Measurements from ENCODE around the gene TENM3.

The TENM3 gene

GRCh38 chr4:182806259-182807252 is 563.4 kb downstream of the TENM3 start (continued):
- TF ChIP-seq, protein P1, sequence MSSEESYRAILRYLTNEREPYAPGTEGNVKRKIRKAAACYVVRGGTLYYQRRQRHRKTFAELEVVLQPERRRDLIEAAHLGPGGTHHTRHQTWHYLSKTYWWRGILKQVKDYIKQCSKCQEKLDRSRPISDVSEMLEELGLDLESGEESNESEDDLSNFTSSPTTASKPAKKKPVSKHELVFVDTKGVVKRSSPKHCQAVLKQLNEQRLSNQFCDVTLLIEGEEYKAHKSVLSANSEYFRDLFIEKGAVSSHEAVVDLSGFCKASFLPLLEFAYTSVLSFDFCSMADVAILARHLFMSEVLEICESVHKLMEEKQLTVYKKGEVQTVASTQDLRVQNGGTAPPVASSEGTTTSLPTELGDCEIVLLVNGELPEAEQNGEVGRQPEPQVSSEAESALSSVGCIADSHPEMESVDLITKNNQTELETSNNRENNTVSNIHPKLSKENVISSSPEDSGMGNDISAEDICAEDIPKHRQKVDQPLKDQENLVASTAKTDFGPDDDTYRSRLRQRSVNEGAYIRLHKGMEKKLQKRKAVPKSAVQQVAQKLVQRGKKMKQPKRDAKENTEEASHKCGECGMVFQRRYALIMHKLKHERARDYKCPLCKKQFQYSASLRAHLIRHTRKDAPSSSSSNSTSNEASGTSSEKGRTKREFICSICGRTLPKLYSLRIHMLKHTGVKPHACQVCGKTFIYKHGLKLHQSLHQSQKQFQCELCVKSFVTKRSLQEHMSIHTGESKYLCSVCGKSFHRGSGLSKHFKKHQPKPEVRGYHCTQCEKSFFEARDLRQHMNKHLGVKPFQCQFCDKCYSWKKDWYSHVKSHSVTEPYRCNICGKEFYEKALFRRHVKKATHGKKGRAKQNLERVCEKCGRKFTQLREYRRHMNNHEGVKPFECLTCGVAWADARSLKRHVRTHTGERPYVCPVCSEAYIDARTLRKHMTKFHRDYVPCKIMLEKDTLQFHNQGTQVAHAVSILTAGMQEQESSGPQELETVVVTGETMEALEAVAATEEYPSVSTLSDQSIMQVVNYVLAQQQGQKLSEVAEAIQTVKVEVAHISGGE (tag by site-specific recombination; conservative IDR thresholded peaks at IDR 0.05; ENCODE audit: low read depth): no peak
- TF ChIP-seq HOXD13 (CRISPR knock-in tag; IDR thresholded peaks at IDR 0.05; ENCODE audit: borderline replicate concordance): no peak
- TF ChIP-seq EGR2 (tag by site-specific recombination; IDR thresholded peaks at IDR 0.05; ENCODE audit: low read depth): no peak
- peak; percentile 89 for TF ChIP-seq ZNF654 (tag by site-specific recombination; IDR thresholded peaks at IDR 0.05; ENCODE audit: low read depth)
- TF ChIP-seq ZNF423 (tag by site-specific recombination; IDR thresholded peaks at IDR 0.05): no peak
- TF ChIP-seq ZBTB7A (tag by site-specific recombination; IDR thresholded peaks at IDR 0.05; ENCODE audit: low read depth): no peak
- no peak for TF ChIP-seq ZNF148 (tag by site-specific recombination; IDR thresholded peaks at IDR 0.05; ENCODE audit: borderline replicate concordance)
- TF ChIP-seq GLIS2 (tag by site-specific recombination; IDR thresholded peaks at IDR 0.05): peak; percentile 89
- no peak for TF ChIP-seq KLF16 (tag by site-specific recombination; IDR thresholded peaks at IDR 0.05)
- no peak for TF ChIP-seq ZNF132 (tag by site-specific recombination; IDR thresholded peaks at IDR 0.05; ENCODE audit: borderline replicate concordance)
- no peak for TF ChIP-seq SCRT2 (tag by site-specific recombination; IDR thresholded peaks at IDR 0.05)
- no peak for TF ChIP-seq ZNF114 (tag by site-specific recombination; IDR thresholded peaks at IDR 0.05)
- no peak for TF ChIP-seq ZNF747 (tag by site-specific recombination; IDR thresholded peaks at IDR 0.05)
- no peak for TF ChIP-seq ZNF324 (tag by site-specific recombination; IDR thresholded peaks at IDR 0.05)
- no peak for TF ChIP-seq MEIS1 (CRISPR knock-in tag; IDR thresholded peaks at IDR 0.05; ENCODE audit: borderline replicate concordance)
- no peak for TF ChIP-seq SETDB1 (IDR thresholded peaks at IDR 0.05; ENCODE audit: insufficient read length, low read length)
- TF ChIP-seq REPIN1 (tag by site-specific recombination; IDR thresholded peaks at IDR 0.05; ENCODE audit: low read depth): no peak
- no peak for TF ChIP-seq GLI4 (tag by site-specific recombination; IDR thresholded peaks at IDR 0.05)
- no peak for TF ChIP-seq ZNF433 (tag by site-specific recombination; IDR thresholded peaks at IDR 0.05; ENCODE audit: low read depth)
- no peak for TF ChIP-seq BCL11B (tag by site-specific recombination; IDR thresholded peaks at IDR 0.05; ENCODE audit: low read depth)
- no peak for TF ChIP-seq ZNF544 (tag by site-specific recombination; IDR thresholded peaks at IDR 0.05)
- TF ChIP-seq ZNF449 (tag by site-specific recombination; IDR thresholded peaks at IDR 0.05): no peak
- TF ChIP-seq ZNF629 (tag by site-specific recombination; IDR thresholded peaks at IDR 0.05): no peak
- TF ChIP-seq, protein P2, sequence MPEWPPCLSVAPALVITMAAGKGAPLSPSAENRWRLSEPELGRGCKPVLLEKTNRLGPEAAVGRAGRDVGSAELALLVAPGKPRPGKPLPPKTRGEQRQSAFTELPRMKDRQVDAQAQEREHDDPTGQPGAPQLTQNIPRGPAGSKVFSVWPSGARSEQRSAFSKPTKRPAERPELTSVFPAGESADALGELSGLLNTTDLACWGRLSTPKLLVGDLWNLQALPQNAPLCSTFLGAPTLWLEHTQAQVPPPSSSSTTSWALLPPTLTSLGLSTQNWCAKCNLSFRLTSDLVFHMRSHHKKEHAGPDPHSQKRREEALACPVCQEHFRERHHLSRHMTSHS (tag by site-specific recombination; IDR thresholded peaks at IDR 0.05): no peak
- TF ChIP-seq HOXA7 (CRISPR knock-in tag; IDR thresholded peaks at IDR 0.05; ENCODE audit: borderline replicate concordance): no peak
- no peak for TF ChIP-seq ZNF571 (tag by site-specific recombination; IDR thresholded peaks at IDR 0.05)
- no peak for TF ChIP-seq OSR2 (tag by site-specific recombination; IDR thresholded peaks at IDR 0.05)
